ENCODE results near the gene ABCB6.

DNA sequence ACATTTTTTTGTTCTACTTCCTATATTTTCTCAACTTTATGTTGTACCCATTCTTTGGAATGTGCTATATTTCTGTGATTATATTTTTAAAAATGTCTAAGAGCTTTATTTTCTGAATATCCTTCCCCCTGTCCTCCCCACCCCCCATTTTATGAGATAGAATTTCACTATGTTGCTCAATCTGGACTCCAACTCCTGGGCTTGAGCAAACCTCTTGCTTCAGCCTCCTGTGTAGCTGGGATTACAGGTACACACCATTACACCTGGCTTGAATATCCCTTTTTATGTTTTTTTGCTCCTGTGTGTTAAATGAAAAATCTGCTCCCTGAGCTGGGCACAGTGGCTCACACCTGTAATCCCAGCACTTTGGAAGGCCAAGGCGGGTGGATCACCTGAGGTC is 21.4 kb downstream of the ABCB6 start:
- TF ChIP-seq POLR2A (IDR thresholded peaks at IDR 0.05): no peak
- TF ChIP-seq, protein P1, sequence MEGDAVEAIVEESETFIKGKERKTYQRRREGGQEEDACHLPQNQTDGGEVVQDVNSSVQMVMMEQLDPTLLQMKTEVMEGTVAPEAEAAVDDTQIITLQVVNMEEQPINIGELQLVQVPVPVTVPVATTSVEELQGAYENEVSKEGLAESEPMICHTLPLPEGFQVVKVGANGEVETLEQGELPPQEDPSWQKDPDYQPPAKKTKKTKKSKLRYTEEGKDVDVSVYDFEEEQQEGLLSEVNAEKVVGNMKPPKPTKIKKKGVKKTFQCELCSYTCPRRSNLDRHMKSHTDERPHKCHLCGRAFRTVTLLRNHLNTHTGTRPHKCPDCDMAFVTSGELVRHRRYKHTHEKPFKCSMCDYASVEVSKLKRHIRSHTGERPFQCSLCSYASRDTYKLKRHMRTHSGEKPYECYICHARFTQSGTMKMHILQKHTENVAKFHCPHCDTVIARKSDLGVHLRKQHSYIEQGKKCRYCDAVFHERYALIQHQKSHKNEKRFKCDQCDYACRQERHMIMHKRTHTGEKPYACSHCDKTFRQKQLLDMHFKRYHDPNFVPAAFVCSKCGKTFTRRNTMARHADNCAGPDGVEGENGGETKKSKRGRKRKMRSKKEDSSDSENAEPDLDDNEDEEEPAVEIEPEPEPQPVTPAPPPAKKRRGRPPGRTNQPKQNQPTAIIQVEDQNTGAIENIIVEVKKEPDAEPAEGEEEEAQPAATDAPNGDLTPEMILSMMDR (IDR thresholded peaks at IDR 0.05): no peak

Measured in Peyer's patch (tissue), 4 donors.